Measurements from ENCODE around the gene TJP3.
A peak's percentile ranks its signal among the peaks of the same experiment; 100 is the strongest.
"Not testable (repeated sequence)": the region's sequence is repeated elsewhere in the genome, so short reads cannot be mapped to it uniquely, and the experiment has no call there.

TJP3 gene

GRCh38 chr19:3708207-3708931 is at the start of gene TJP3:
TJP3 (plus strand) TSS chr19:3708384; CDS start chr19:3728433, 20,049 bp downstream.
- peak; percentile 76 for DNase-seq (ENCODE audit: low spot score)

- DNase-seq (ENCODE audit: low spot score) = no peak
Observed at GRCh38 chr19:3658870-3659745, 49.1 kb upstream of the TJP3 start.

GRCh38 chr19:3659746-3660112 is 48.5 kb upstream of the TJP3 start:
- no peak for DNase-seq (ENCODE audit: low spot score)

GRCh38 chr19:3660493-3661219 is 47.5 kb upstream of the TJP3 start:
- no peak for DNase-seq (ENCODE audit: low spot score)

- DNase-seq (ENCODE audit: low spot score) = no peak
Observed at GRCh38 chr19:3661284-3662238, 46.6 kb upstream of the TJP3 start.

- DNase-seq (ENCODE audit: low spot score) = no peak
Observed at GRCh38 chr19:3663838-3664237, 44.3 kb upstream of the TJP3 start.

- no peak for DNase-seq (ENCODE audit: low spot score)
Observed at GRCh38 chr19:3664879-3665642, 43.1 kb upstream of the TJP3 start.

- no peak for DNase-seq (ENCODE audit: low spot score)
Observed at GRCh38 chr19:3665681-3666544, 42.3 kb upstream of the TJP3 start.

GRCh38 chr19:3666545-3666856 is 41.7 kb upstream of the TJP3 start:
- DNase-seq (ENCODE audit: low spot score) = not testable (repeated sequence)

GRCh38 chr19:3667037-3667638 is 41.0 kb upstream of the TJP3 start:
- no peak for DNase-seq (ENCODE audit: low spot score)

- no peak for DNase-seq (ENCODE audit: low spot score)
Observed at GRCh38 chr19:3667766-3668165, 40.4 kb upstream of the TJP3 start.

- no peak for DNase-seq (ENCODE audit: low spot score)
Observed at GRCh38 chr19:3668331-3669081, 39.7 kb upstream of the TJP3 start.

- no peak for DNase-seq (ENCODE audit: low spot score)
Observed at GRCh38 chr19:3669082-3669946, 38.9 kb upstream of the TJP3 start.

- DNase-seq (ENCODE audit: low spot score) = no peak
Observed at GRCh38 chr19:3669947-3670795, 38.0 kb upstream of the TJP3 start.

- no peak for DNase-seq (ENCODE audit: low spot score)
Observed at GRCh38 chr19:3670796-3671679, 37.1 kb upstream of the TJP3 start.
